NOMO-1 (cell line): ENCODE data around the gene NUP37.
"Not testable (repeated sequence)": the region's sequence is repeated elsewhere in the genome, so short reads cannot be mapped to it uniquely, and the experiment has no call there.

ENCODE experiments used
- DNase-seq, 2 experiments: peaks; one replicate each; lab custom pipeline; 2025; ENCODE audit not compliant: unreplicated experiment in 2 of 2; lab: John Stamatoyannopoulos, UW

NUP37 gene

DNA sequence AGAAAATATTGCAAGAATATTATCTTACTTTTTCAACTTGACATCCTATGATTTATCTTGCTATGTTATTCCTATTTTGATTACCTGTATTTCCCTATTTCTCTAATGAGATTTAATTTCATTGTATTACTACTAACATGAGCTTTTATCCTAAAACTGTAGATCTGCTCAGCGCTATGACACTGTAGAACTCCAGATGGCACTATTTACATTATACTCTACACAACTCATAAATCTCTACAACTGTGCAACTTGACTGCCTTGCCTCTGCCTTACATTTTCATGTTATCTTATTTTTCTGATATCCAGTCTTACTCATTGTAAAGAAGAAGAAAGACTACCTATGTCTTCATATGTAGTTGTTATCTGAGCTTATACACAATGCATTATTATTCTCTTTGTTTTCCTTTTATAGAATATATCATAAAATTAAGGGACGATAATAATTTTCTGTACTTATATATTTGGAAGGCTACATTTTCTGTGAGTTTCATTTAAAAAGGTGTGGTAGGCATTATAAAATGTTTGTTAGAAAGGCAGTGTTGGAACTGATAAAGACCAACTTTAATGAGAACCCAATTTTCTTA lies 24.1 kb downstream of the NUP37 start:
- peak; percentile 1 to 28 for DNase-seq

DNA sequence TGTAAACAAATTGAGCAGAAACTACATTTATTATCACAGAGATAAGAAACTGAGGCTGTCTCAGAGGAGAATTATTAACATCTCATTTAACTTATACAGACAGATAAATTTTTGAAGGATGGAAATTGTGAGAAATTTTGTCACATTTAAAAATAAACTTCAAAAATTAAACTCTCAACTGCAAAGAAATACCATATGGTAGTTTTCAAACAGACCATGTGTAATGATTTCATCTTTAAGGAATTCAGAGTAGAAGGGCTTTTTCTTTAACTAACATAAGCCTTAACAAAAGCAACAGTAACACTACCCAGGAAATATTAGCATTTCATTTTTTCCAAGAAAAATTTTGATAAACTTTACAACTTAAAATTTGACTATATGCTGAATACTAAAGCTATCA lies 26.6 kb downstream of the NUP37 start:
- no peak for DNase-seq

DNA sequence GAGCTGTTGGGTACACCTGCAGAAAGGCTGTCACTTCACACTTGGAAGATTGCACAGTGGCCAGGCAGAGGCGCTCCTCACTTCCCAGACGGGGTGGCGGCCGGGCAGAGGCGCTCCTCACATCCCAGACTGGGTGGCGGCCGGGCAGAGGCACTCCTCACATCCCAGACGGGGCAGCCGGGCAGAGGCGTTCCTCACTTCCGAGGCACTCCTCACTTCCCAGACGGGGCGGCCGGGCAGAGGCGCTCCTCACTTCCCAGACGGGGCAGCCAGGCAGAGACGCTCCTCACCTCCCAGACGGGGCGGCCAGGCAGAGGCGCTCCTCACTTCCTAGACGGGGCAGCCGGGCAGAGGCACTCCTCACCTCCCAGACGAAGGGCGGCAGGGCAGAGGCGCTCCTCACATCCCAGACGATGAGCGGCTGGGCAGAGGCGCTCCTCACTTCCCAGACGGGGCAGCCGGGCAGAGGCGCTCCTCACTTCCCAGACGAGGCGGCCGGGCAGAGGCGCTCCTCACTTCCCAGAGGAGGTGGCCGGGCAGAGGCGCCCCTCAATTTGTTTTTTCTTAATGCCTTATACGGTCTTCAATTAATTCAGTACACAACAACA lies 30.6 kb downstream of the NUP37 start:
- not testable (repeated sequence) for DNase-seq

DNA sequence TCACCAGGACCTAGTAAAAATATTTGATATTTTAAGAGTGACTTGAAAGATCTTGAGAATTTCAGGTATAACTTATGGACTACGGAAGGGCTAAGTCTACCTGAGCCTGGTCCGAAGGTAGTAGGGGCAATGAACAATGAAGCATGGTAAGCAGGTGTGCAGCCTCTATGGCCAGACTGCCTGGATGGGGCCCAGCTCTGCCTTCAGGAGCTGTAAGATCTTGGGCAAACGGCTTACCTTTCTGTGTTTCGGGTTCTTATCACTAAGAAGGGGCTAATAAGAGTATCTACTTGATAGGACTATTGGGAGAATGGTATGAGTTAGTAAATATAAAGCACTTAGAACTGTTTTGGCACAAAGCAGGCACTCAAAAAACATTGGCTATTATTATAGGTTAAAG lies 39.1 kb downstream of the NUP37 start:
- no peak for DNase-seq

DNA sequence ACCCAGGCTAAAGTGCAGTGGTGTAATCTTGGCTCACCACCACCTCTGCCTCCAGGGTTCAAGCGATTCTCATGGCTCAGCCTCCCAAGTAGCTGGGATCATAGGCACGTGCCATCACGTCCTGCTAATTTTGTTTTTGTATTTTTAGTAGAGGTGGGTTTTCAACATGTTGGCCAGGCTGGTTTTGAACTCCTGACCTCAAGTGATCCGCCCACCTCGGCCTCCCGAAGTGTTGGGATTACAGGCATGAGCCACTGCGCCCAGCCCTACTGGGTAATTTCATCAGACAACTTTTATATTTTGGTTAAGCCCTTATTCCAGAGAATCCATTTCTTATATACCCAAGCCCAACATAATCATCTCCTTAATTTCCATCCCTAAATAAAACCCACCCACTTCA lies 47.8 kb downstream of the NUP37 start:
- DNase-seq, result not testable (repeated sequence)

DNA sequence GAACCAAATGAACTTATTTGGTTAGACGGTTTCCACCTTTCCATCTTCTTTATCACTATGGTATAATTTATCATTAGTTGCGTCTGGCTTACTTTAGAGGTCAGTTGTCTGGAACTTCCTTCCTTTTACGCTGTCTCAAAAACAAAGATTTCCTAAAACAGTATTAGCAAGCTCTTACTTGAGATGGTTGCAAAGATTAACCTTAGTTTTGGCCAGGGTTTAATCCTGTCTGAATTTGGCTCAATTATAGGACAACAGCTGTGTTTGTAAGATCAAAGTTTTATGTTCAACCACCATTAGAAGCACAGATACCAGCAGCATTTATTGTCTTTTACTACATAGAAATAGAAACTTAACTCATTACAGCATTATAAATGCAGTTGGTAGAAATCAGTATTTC lies 50.2 kb downstream of the NUP37 start:
- DNase-seq, result no peak

DNA sequence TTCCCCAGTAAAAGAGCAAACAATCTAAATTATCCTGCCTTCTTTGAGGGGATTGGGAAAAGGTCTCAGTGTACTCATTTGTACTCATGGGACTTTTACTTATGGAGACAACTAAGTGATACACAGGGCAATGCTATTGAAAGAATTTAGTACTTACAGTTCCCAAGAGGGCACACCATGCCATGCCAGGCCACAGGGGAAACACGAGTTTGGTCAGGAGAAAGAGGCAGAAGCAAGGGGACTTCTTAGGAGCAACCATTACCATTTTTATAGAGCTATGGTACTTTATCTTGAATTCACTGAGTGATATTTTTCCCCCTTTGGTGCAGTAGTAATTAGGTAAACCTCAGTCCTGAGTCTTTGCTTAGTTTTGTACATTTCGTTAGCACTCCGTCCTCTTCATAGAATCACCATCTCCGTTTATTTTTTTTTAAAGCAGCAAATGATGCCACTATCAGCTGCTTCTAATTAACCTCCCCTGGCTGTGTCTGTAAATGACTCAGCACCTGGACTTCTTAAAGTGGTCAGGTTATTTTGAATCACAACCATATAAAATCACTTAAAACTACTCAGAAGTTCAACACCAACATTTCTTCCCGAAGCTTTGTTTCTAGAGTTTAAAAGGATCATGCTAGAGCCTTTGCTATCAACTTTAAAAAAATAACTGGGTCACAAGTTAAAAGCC lies 52.2 kb downstream of the NUP37 start:
- no peak for DNase-seq

DNA sequence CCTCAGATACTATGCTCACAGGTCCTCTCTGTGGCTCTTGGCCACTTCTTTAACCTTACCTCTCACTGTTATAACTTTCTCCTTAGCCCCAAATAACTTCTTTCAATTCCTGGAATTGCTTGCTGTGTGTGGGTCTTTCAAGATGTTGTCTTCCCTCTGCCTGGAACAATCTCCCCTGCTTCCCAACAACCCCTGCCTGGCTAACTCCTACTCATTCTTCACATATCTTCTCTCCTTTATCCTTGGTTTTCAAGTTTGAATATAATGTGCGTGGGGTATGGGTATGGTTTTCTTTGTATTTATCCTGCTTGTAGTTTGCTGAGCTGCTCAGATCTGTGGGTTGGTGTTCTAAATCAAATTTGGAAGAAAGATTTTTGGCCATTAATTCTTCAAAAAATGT lies 55.4 kb downstream of the NUP37 start:
- DNase-seq, result no peak

DNA sequence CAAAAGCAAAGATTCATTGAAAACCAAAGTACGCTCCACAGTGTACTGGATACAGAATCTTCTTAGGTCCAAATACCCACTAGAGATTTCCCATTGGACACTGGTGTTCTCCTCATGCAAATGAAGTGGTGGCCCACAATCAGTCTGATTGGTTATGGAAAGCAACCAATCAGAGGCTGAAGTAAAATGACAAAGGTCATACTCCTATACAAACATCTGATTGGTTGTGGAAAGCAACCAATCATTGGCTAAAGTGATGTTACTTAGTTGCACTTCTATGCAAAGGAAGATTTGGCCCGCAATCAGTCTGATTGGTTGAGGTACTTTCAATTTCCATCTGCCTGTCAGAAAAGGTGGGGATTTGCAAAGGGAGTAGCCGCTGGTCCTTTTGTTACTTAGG lies 56.8 kb downstream of the NUP37 start:
- no peak for DNase-seq

DNA sequence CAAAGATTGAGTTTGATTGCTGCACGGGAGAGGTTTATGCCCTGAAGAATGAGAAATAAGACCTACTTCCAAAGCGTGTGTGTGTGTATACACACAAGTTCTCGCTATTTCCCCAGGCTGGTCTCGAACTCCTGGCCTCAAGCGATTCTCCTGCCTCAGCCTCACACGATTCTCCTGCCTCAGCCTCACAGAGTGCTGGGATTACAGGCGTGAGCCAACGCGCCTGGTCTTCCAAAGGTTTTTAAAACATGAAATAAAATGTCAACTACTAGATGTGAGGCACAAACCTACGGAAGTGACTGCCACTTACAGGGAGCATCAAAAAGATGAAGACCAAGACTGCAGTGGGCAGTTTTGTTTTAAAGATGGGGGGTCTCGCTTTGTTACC lies 57.5 kb downstream of the NUP37 start:
- no peak for DNase-seq

DNA sequence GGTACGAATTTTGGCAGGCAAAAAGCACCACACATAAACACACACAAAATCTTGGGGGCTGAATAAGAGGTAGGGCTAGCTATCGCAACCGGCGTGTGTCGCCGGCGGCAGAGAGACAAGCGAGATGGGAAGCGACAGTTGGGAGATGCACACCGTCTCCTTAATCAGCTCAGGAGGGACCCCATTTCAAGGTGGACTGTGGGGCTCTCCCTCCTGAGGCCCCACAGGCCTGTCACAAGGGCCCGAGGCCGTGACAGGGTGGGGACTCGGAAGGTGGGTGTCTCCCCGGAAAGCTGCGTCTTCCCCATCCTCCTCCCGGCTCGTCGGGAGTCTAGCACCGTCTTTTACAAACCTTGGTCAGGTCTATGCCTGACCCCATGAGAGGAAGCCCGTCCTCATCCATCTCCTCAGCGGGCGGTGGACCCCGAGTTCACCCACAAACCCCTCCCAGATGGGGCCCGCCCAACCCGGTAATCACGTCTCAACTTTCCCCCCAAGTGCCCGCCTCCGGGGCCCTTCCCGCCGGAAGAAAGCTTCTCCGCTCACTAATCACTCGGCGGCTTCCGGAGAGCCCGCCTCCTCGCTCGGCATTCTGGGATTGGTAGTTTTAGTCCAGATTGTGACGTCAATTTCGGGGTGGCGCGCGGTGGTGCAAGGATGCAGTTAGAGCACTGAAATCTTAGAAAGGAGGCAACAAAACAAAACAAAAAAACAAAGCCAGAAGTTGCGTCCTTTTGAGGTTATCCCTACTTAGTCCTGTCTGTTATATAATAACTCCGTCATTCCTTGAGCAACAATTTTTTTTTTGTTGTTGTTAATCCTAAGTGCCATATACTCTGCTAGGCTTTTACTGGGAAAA lies 58.1 kb downstream of the NUP37 start, which contains the start of gene WASHC3:
TSS of gene WASHC3 (minus strand) at position 432 of the 859 bp plus-strand sequence. CDS start at position 403, 29 bp downstream.
- peak; percentile 89 to 98 for DNase-seq

DNA sequence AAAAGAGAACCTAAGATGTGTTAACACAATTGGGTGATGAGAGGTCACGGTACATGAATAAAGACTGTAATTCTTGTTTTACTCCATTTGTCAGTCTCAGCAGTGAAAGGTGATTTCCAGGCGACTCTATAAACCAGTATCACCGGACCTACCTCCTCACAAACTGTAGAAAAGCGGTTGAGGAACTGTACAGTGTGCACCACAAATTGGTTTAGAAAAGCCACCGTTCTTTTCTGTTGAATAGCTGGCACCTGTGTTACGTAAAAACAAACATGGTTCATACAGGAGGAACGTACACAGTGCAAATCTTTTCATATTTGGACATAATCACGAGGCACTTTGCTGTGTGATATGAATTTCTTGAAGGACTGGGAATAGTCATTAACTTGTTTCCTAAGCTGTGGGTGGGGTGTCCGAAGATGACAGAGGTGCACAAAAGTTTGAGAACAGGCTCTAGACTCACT lies 58.8 kb downstream of the NUP37 start:
- DNase-seq, result peak; percentile 13 to 19

DNA sequence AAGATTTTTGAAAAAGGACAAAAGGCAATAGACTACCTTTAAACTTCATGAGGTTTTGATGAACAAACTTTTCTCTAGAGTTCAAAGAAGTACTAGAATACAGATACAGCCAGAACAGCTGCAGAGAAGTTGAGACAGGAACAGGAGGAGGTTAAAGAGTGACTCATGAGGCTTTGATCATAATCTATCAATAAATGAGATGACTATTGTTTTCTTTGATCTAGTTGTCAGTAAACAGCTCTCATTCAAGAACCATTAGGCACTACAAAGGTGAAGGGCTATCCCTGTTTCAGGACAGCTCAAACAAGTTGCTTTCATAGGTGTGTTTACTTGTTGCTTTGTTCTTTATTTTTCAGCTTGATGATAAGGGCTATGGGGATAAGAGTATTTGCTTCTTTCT lies 60.6 kb downstream of the NUP37 start:
- no peak for DNase-seq

DNA sequence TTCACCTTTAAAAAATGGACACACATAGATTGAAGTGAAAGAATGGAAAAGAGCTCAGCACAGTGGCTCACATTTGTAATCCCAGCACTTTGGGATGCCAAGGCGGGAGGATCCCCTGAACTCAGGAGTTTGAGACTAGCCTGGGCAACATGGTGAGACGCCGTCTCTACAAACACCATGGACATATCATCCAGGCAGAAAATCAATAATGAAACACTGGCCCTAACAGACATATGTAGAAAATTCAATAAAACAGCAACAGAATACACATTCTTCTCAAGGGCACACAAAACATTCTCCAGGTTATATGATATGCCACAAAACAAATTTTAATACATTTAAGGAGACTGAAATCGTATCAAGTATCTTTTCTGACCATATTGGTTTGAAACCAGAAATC lies 65.6 kb downstream of the NUP37 start:
- no peak for DNase-seq

DNA sequence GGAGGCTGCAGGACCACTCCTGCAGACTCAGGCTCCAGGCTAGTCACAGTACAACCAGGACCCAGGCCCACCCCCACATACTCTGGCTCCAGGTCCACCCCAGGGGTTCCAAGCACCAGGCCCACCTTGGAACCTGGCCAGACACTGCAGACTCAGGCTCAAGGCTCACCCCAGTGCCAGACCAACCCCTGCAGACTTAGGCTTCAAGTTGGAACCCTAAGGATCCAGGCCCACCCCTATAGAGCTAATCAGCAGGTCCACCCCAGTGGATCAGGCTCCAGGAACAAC lies 66.9 kb downstream of the NUP37 start:
- DNase-seq, result no peak

DNA sequence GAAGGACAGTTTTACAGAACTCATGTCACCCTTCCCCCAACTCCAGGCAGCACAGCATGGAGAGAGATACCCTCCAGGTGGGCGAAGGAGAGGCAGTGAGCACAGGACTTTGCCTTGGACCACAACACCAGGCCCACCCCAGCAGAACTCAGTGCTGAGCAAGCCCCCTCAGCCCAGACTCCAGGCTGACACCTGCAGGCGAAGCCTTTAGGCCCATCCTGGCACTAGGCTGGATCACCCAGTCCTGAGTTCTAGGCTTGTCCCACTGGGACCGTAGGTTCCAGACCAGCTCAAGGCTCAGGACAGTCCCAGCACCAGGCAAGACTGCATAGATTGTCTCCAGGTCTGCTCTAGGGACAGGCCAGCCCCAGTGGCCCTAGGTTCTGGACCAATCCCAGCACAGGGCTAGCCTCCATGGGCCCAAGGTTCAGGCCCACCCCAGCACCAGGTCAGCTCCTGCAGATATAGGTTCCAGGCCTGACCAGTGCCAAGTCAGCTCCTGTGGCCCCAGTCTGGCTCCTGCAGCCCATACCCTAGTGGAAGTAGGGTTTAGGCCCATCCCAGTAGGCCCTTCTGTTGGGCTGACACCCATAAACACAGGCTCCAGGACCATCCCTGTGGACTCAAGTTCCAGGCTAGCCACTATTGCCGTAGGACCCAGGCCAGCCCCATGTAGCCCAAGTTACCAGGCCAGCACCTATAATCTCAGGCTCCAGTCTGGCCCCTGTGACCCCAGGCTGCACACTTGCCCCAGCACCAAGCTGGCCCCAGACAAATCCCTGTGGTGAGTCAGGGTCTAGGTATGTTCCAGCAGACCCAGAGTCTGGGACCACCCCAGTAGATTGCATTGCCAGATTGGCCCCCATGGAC lies 67.5 kb downstream of the NUP37 start:
- DNase-seq, result no peak

DNA sequence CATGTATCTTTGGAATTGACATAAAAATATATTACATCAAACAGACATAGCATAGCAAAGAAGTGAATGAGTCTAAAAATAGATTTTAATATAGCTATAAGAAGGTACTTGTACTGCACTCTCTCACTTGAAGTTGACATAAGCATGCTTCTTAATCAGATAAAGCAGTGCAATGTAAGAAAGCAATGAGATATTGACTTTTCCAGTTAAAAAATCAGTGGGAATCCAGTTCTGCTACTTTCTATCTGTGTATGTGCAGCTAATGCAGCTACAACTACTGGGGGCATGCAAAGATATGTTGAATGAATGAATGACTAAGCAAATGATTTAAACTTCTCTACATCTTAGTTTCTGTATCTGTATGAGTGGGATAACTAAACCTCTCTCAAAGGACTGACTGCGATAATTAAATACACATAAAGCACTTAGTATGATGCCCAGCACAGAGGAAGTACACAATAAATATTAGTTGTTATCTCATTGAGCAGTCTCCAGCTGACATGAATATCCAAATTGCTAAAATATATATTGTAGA lies 68.4 kb downstream of the NUP37 start:
- no peak for DNase-seq

DNA sequence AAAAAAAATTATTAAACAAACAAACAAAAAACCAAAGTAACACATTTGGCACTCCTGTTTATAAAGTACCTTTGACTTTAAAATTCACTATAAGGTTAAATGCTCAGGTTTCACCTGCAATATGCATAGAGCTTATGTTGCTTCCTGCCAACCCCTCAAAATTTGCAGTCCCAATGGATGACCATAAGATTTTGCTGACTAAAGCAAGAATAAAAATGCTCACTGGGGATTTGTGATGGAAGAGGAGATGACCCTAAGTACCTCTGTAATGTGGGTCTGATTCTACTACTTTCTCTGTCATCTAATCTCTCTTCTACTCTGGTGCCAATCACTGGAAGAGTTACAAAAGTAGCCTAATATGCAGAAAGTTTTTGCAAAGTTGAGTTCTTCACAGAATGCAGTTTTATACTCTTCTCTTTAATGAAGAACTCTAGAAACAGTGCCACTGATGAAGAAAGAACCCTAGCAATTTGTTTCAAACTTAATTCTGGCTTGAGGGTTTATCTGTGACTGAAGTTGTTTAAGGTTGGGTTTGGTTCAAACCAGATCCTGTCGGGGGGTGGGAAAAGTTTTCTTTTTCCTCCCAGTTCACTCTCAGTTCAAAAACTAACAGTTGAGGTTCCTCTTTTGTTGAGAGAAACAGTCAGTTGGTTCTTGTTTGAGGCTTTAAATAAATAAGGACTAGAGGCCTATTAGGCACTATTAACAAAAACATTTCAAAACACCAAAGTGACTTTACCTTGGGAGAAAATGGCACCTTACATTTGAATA lies 69.1 kb downstream of the NUP37 start:
- DNase-seq, result peak; percentile 3 to 24

DNA sequence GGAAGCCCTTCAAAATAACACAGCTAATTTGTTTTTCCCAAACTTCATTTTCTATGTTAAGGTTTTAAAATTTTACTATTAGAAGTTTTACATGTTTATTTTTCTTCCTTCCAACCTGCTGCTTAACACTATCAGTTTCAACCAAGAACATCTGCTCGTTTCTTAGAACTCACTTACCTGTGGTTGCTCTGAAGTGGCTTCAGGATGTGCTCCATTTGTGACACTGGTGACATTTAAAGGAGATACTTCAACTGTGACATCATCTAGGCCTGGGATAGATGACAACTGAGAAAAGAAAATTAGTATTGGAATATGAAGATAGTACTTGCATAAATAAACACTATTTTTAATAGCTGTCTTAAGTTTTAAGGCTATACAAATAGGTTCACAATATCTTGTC lies 76.0 kb downstream of the NUP37 start:
- no peak for DNase-seq
